Thoracic aorta (tissue), 2 donors: ENCODE measurements around the gene ATP2B1. TPM values are rescaled to one million over a fixed set of nuclear protein-coding genes. Genes with fewer than 3 reads are reported as not detected.

Experiments
- ATAC-seq: fragments of 150-250 bp; one replicate; pipeline ENCODE4 v1.8.0; 2017; ENCODE audit warnings: low read depth; ENCODE audit not compliant: insufficient number of reproducible peaks, low FRiP score
- DNase-seq: peaks from one replicate; pipeline ENCODE4 v3.0.0-alpha.2; 2020; ENCODE audit warnings: low spot score
- H3K27ac ChIP-seq, 2 donors: fragments of 200-600 bp; sonication (generic); 1 replicate in 1 of 2; 2 replicates in 1 of 2; pipeline ENCODE4 v1.5.1; 2016; ENCODE audit warnings: mild to moderate bottlenecking in 2 of 2, moderate library complexity in 2 of 2
- H3K27me3 ChIP-seq: fragments of 200-600 bp; sonication (generic); replicated peaks from 2 replicates; pipeline ENCODE4 v1.6.0; 2016; ENCODE audit warnings: mild to moderate bottlenecking; ENCODE audit not compliant: insufficient read depth
- H3K36me3 ChIP-seq: fragments of 200-600 bp; sonication (generic); one replicate; pipeline ENCODE4 v1.5.1; 2016
- H3K4me1 ChIP-seq, 2 donors: fragments of 200-600 bp; sonication (generic); 1 replicate in 1 of 2; 2 replicates in 1 of 2; pipeline versions ENCODE4 v1.5.1 to v1.6.0; 2016; ENCODE audit warnings: low read depth in 2 of 2, mild to moderate bottlenecking in 1 of 2; ENCODE audit not compliant: control insufficient read depth in 1 of 2
- H3K4me3 ChIP-seq: fragments of 200-600 bp; sonication (generic); 2 replicates; pipeline ENCODE4 v1.5.1; 2016; ENCODE audit warnings: mild to moderate bottlenecking
- H3K9me3 ChIP-seq: fragments of 200-600 bp; sonication (generic); 2 replicates; pipeline ENCODE4 v1.5.1; 2016
- total RNA-seq, 2 donors: library from RNA; depleted of rRNA; stranded (reverse); fragments of >200 nt; gene quantifications; one replicate each; pipeline versions ENCODE4 v1.1.0 to v1.2.3, GENCODE V29; 2016
- TF ChIP-seq, protein P1 (sequence below): fragments of 200-600 bp; sonication (generic); IDR thresholded peaks from one replicate; pipeline ENCODE4 v1.5.1; 2019; ENCODE audit warnings: antibody characterized with exemption

The ATP2B1 gene
- total RNA-seq, 2 donors from 2014 or later, result 17.7 to 21.2 TPM

DNA sequence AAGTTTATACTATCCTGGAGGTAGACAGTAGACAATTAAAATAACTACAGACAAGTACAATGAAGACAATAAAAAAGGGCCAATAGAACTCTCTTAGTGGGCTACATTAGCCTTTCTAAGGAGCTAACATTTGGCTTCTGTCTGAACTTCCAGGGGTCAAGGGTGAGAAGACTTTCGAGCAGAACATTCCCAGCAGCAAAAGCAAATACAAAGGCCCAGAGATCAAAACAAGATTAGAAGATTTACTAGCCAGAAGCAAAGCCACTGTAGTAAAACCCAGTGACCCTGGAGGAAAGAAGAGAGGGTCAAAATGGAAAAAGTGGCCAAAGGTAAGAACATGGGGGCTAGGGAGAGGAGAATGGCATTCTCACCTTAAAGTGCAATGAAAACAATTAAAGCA is 63.2 kb downstream of the ATP2B1 start:
- no peak for ATAC-seq

DNA sequence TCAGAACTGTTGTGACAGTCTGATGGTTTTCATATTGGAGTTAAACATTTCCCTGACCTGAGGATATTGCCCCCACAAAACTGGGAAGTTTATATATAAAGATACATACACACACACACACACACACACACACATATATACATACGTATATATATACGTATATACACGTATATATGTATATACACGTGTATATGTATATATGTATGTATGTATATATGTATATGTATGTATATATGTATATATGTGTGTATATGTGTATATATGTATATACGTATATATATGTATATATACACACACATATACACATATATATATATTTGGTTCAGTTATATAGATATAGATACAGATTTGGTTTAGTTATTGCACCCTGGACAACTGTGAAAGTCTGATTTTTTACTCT is 65.7 kb downstream of the ATP2B1 start:
- no peak overlapping the region for H3K27ac ChIP-seq
- DNase-seq (no peak), ATAC-seq (no peak)
- no peaks in the 10 kb centered on the region for H3K36me3 ChIP-seq
- no peaks in the 10 kb centered on the region for H3K27me3 ChIP-seq
- H3K4me1 ChIP-seq, result no peaks in the 10 kb centered on the region
- TF ChIP-seq, protein P1, sequence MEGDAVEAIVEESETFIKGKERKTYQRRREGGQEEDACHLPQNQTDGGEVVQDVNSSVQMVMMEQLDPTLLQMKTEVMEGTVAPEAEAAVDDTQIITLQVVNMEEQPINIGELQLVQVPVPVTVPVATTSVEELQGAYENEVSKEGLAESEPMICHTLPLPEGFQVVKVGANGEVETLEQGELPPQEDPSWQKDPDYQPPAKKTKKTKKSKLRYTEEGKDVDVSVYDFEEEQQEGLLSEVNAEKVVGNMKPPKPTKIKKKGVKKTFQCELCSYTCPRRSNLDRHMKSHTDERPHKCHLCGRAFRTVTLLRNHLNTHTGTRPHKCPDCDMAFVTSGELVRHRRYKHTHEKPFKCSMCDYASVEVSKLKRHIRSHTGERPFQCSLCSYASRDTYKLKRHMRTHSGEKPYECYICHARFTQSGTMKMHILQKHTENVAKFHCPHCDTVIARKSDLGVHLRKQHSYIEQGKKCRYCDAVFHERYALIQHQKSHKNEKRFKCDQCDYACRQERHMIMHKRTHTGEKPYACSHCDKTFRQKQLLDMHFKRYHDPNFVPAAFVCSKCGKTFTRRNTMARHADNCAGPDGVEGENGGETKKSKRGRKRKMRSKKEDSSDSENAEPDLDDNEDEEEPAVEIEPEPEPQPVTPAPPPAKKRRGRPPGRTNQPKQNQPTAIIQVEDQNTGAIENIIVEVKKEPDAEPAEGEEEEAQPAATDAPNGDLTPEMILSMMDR, result no peak
- no peak overlapping the region for H3K4me3 ChIP-seq
- no peaks in the 10 kb centered on the region for H3K9me3 ChIP-seq

More for the DNA sequence above, 63.2 kb downstream of the ATP2B1 start:
- H3K27ac ChIP-seq, result no peak overlapping the region
- no peaks in the 10 kb centered on the region for H3K9me3 ChIP-seq
- H3K36me3 ChIP-seq, result no peaks in the 10 kb centered on the region
- no peaks in the 10 kb centered on the region for H3K27me3 ChIP-seq
- DNase-seq, result no peak
- no peak overlapping the region for H3K4me3 ChIP-seq
- H3K4me1 ChIP-seq, result no peaks in the 10 kb centered on the region
- TF ChIP-seq, protein P1, result no peak

DNA sequence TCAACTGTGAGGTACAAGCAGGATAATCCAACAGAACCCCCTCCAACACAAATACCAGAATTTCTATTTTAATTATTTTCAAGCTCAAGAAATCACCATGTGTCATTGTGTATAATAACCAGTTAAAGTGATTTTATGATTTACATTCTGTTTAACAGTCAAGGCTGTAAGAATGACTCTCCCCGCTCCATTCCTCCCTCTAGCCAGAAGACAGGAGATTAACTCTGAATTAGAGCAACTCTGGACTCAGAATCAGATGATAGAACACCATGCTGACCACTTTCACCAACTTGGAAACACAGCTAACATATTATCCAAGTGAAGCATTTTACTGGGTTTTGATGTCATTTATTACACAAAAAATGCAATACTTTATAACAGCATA is 71.9 kb downstream of the ATP2B1 start:
- Histone ChIP-seq H3K9me3 (no peaks in the 10 kb centered on the region), H3K36me3 (no peaks in the 10 kb centered on the region), H3K27me3 (no peaks in the 10 kb centered on the region), H3K4me1 (peaks cover 0 to 4% of the 10 kb centered on the region in 2 donors), H3K27ac (no peak overlapping the region), H3K4me3 (no peak overlapping the region)
- DNase-seq, result no peak
- TF ChIP-seq, protein P1, result no peak
- no peak for ATAC-seq

DNA sequence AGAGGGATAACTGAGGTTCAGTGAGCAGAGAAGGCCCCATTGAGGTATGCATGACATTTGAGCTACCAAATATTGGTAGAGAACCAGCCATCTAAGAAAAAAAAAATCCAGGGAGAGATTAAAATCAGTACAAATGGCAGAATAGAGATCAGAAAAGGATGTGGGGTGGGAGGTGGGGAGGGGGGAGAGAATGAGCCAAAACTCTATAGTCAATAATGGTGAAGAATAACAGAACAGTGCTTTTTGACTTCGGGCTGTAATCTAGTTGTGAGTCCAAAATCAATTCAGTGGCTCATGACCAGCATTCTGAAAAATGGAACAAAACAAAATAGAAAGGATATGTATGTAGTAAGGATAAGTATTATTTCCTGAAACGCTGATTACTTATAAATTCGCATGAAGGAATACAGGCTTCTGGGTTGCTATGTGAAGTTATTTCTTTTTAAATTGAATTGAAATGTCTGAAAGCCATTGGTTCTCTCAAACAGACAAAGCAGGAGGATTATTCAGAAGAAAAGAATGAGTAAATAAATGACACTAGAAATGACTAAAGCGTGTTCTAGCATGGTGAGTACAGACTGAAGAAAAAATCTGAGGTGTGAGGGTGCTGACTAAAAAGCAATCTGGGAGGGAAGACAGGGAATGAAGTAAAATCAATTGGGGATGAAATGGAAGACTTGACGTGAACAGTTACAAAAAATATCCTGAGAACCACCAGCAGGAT is 72.4 kb downstream of the ATP2B1 start:
- no peak overlapping the region for H3K4me3 ChIP-seq
- H3K27ac ChIP-seq, result no peak overlapping the region
- DNase-seq (no peak), ATAC-seq (no peak)
- H3K4me1 ChIP-seq, result peaks cover 0 to 4% of the 10 kb centered on the region in 2 donors
- no peaks in the 10 kb centered on the region for H3K9me3 ChIP-seq
- H3K27me3 ChIP-seq, result no peaks in the 10 kb centered on the region
- no peaks in the 10 kb centered on the region for H3K36me3 ChIP-seq
- TF ChIP-seq, protein P1, result no peak

DNA sequence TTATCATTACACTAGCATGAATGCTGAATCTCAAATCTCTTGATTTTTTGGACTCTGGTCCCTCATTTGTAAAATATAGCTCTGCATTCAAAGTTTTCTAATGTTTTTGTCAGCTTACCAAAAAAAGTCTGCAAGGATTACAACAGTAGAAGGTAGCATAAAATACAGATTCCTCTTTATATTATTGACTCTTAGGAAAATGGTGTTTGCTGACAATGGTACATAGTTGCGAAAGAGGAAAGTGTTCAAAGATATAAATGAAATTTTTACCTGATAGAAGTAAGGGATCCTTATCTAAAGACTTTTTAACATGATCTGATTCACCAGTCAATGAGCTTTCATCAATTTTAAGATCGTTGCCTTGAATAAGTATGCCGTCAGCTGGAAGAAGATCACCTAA is 74.1 kb downstream of the ATP2B1 start:
- no peak overlapping the region for H3K27ac ChIP-seq
- TF ChIP-seq, protein P1, result no peak
- no peak for ATAC-seq
- no peaks in the 10 kb centered on the region for H3K27me3 ChIP-seq
- peaks cover 0 to 4% of the 10 kb centered on the region in 2 donors for H3K4me1 ChIP-seq
- H3K4me3 ChIP-seq, result no peak overlapping the region
- no peaks in the 10 kb centered on the region for H3K9me3 ChIP-seq
- no peak for DNase-seq
- H3K36me3 ChIP-seq, result no peaks in the 10 kb centered on the region
